KBM-7 (cell line): ENCODE results near the gene ETS1.

Experiments
- DNase-seq: peaks from one replicate; pipeline ENCODE4 v3.0.0-alpha.2; 2015
- in situ Hi-C: fragments of 300-500 bp; cut with MboI; formaldehyde crosslinking; loops from 2 replicates; pipeline ENCODE4 v1.14.3; 2020; ENCODE audit warnings: low sequenced_read_pairs, low pct_unique_long_range_greater_than_20kb, mixed read lengths

Gene ETS1

GRCh38 chr11:128598506-128599150 lies 11.3 kb upstream of the ETS1 start:
- in situ Hi-C loops, result no loop called here
- no peak for DNase-seq

GRCh38 chr11:128598096-128598495 lies 10.7 kb upstream of the ETS1 start:
- DNase-seq, result no peak
- in situ Hi-C loops, result no loop called here

GRCh38 chr11:128597209-128597608 lies 9.9 kb upstream of the ETS1 start:
- in situ Hi-C loops, result no loop called here
- no peak for DNase-seq

- in situ Hi-C loops, result no loop called here
- DNase-seq, result no peak
Observed at GRCh38 chr11:128596250-128596649, 8.9 kb upstream of the ETS1 start.

- in situ Hi-C loops, result no loop called here
- DNase-seq, result no peak
Observed at GRCh38 chr11:128595775-128596174, 8.4 kb upstream of the ETS1 start.

GRCh38 chr11:128595221-128595620 lies 7.9 kb upstream of the ETS1 start:
- no peak for DNase-seq
- in situ Hi-C loops, result no loop called here

GRCh38 chr11:128594226-128594625 lies 6.9 kb upstream of the ETS1 start:
- no peak for DNase-seq
- in situ Hi-C loops, result no loop called here

- DNase-seq, result no peak
- in situ Hi-C loops, result no loop called here
Observed at GRCh38 chr11:128593281-128593680, 5.9 kb upstream of the ETS1 start.

GRCh38 chr11:128592454-128592853 lies 5.1 kb upstream of the ETS1 start:
- in situ Hi-C loops, result no loop called here
- DNase-seq, result no peak

- DNase-seq, result no peak
- in situ Hi-C loops, result no loop called here
Observed at GRCh38 chr11:128590587-128590986, 3.2 kb upstream of the ETS1 start.

- in situ Hi-C loops, result no loop called here
- no peak for DNase-seq
Observed at GRCh38 chr11:128589998-128590397, 2.6 kb upstream of the ETS1 start.

- DNase-seq, result no peak
- in situ Hi-C loops, result no loop called here
Observed at GRCh38 chr11:128588093-128588492, 735 bp upstream of the ETS1 start.

GRCh38 chr11:128586689-128587088 lies 669 bp downstream of the ETS1 start:
- in situ Hi-C loops, result no loop called here
- no peak for DNase-seq

GRCh38 chr11:128585498-128586238 lies 1.7 kb downstream of the ETS1 start:
- in situ Hi-C loops, result no loop called here
- no peak for DNase-seq

GRCh38 chr11:128584253-128584652 lies 3.1 kb downstream of the ETS1 start:
- no peak for DNase-seq
- in situ Hi-C loops, result no loop called here

GRCh38 chr11:128582496-128583366 lies 4.6 kb downstream of the ETS1 start:
- in situ Hi-C loops, result no loop called here
- no peak for DNase-seq

GRCh38 chr11:128581561-128582272 lies 5.6 kb downstream of the ETS1 start:
- in situ Hi-C loops, result no loop called here
- DNase-seq, result no peak

- in situ Hi-C loops, result no loop called here
- DNase-seq, result no peak
Observed at GRCh38 chr11:128580612-128581011, 6.7 kb downstream of the ETS1 start.

- in situ Hi-C loops, result no loop called here
- no peak for DNase-seq
Observed at GRCh38 chr11:128579798-128580504, 7.4 kb downstream of the ETS1 start.
